Measurements from ENCODE around the gene CYB5D1.

CYB5D1 gene

DNA sequence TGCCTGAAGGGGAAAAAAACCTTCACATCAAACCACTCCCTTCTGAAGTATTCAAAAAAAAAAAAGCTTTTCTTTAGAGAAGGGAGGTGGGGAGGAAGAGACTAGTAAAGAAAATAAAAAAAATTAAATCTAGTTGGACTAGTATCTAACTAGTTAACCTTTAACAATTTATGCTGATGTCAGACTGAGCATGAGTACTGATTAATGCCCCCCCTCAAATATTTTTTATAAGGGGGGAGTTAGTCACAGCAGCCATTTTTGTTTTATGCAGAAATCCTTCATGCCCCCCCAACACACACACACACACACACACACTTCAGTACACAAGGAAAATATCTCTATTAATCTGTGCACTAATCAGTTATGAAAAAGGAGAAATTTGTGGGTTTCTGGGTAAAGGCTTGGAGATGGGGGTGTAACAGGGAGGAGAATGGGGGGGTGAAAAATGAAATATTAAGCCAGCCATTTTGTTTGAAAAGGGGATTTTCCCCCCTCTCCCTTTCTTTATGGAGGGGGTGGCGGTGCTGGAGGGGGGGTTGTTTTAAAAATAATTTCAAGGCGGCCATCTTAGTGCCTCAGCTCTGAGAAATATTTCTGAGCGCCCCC is 26.1 kb downstream of the CYB5D1 start:
- peak; percentile 41 for DNase-seq (ENCODE audit: low read depth, low spot score)
- peak overlapping the region; percentile 79 for H3K4me3 ChIP-seq (ENCODE audit: low read depth, low read length)
- in situ Hi-C loops (cut with HindIII; ENCODE audit: low sequenced_read_pairs) = no loop called here
- TF ChIP-seq, protein P1, sequence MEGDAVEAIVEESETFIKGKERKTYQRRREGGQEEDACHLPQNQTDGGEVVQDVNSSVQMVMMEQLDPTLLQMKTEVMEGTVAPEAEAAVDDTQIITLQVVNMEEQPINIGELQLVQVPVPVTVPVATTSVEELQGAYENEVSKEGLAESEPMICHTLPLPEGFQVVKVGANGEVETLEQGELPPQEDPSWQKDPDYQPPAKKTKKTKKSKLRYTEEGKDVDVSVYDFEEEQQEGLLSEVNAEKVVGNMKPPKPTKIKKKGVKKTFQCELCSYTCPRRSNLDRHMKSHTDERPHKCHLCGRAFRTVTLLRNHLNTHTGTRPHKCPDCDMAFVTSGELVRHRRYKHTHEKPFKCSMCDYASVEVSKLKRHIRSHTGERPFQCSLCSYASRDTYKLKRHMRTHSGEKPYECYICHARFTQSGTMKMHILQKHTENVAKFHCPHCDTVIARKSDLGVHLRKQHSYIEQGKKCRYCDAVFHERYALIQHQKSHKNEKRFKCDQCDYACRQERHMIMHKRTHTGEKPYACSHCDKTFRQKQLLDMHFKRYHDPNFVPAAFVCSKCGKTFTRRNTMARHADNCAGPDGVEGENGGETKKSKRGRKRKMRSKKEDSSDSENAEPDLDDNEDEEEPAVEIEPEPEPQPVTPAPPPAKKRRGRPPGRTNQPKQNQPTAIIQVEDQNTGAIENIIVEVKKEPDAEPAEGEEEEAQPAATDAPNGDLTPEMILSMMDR (IDR thresholded peaks at IDR 0.05; ENCODE audit: low read depth, low read length) = no peak

DNA sequence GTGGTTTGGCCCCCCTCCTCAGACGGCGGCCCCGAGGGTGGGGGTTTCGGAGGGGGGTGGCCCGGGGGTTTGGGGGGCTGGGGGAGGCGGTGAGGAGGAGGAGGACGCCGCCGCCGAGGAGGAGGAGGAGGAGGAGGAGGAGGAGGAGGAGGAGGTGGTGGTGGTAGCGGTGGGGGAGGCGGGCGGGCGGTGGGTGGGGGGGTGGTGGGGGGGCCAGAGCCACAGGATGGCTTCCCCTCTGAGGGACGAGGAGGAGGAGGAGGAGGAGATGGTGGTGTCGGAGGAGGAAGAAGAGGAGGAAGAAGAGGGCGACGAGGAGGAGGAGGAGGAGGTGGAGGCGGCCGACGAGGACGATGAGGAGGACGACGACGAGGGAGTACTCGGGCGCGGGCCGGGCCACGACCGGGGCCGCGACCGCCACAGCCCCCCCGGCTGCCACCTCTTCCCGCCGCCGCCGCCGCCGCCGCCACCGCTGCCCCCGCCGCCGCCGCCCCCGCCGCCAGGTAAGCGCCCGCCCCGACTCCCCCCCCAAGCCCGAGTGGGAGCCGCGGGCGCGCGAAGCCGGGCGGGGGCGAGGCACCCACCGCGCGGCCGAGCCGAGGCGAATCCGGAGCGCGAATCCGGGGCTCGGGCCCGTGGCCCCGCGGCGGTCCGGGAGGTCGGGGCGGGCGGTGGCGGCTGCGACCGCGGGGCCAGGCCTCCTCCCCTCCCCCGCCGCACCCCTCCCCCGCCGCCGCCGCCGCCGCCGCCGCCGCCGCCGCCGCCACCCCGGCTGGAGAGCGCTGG is 27.0 kb downstream of the CYB5D1 start:
- no peak for DNase-seq (ENCODE audit: low read depth, low spot score)
- in situ Hi-C loops (cut with HindIII; ENCODE audit: low sequenced_read_pairs) = no loop called here
- TF ChIP-seq, protein P1 (IDR thresholded peaks at IDR 0.05; ENCODE audit: low read depth, low read length) = no peak
- H3K4me3 ChIP-seq (ENCODE audit: low read depth, low read length) = peak overlapping the region; percentile 79

DNA sequence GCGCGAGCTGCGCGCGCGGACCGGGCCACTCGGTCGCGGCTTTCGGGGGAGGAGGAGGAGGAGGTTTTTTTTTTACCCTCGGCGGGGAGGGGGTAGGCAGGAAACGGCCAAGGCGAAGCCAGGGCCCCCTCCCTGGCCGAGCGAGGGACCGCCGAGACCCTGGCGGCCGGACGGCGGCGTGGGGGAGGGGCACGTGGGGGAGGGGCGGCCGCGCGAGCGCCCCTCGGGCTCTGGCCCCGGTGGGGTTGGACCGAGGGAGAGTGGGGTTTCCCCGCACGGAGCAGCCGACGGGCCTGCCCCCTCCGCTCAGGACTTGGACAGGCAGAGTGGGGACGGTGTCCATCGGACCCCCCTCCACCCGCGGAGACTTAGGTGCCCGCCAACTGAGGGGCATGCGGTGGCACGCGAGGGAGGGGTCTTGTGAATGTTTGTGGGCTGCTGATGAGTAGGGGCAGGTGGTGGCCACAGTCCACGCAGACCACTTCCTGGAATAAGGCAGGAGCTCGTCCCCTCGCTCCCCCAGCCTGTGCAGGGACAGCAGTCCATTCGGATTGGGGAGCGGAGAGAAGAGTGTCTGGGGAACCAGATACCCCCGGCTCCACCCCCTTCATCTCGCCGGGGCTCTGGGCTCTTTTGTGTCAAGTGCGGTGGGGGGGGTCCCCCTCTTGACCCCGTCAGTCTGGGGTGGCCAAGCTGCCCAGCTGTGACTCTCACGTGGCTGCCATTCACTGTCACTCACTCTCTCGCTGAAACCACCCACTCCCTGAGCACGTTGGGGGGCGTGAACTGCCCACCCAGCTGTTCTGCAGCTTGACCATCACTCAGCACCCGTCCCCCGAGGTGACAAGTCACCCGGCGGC is 27.8 kb downstream of the CYB5D1 start:
- peak; percentile 36 for DNase-seq (ENCODE audit: low read depth, low spot score)
- in situ Hi-C loops (cut with HindIII; ENCODE audit: low sequenced_read_pairs) = no loop called here
- peak overlapping the region; percentile 79 for H3K4me3 ChIP-seq (ENCODE audit: low read depth, low read length)
- TF ChIP-seq, protein P1 (IDR thresholded peaks at IDR 0.05; ENCODE audit: low read depth, low read length) = no peak

DNA sequence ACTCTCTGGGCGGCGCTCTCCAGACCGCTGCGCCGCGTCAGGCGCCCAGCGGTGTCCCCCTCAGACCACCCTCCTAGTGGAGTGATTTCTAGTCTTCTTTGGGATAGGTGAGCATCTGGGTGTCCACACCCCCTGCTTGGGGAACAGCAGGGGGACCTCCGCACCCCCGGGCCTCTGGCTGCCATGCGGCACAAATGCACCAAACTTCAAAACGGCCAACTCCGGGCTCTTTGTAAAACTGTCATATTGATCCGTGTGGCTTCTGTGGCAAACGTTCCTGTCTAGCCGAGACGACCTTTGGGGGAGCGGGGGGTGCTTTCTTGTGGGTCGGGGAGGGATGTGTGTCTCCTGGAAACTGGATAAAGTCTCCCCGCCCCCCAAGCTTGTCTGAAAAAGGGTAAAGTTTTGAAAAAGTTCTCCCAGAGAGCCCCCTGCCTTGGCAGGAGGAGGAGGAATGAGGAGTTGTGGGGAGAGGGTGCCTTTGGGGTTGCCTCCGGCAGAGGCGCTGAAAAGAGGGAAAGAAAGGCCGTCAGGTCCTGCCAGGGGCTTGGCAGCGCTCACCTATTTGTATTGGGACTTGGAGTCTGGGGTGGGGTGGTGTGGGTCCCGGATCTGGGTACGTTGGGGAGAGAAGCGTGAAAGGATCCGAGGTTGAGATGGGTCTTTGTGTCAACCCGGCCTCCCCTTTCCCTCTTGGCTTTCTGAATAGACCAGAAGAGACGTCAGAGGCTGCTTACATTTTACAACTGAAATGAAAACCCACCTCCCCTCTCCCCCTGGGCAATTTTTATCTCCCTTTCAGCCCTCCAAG is 28.6 kb downstream of the CYB5D1 start:
- DNase-seq (ENCODE audit: low read depth, low spot score) = peak; percentile 15
- in situ Hi-C loops (cut with HindIII; ENCODE audit: low sequenced_read_pairs) = no loop called here
- H3K4me3 ChIP-seq (ENCODE audit: low read depth, low read length) = peak overlapping the region; percentile 79
- TF ChIP-seq, protein P1 (IDR thresholded peaks at IDR 0.05; ENCODE audit: low read depth, low read length) = peak; percentile 4

DNA sequence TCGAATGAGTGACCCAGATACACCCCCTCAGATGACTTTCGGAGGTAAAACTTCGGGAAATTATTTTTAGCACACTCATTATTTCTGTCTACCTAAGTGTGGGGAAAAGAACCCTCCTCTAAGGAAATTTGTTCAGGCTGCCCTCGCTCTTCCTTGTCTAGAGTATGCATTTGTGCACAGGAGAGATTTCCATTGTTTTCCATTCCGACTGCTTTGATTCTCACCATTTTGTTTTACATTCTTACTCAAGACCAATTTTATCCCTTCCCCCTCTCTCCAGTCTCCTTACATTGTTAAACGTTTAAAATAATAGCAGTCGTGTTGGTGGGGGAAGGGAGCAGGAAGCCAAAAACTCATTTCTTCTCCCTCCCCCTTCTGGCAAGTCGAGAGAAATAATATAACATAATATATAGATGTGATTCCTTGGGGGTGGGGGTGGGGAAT is 29.3 kb downstream of the CYB5D1 start:
- H3K4me3 ChIP-seq (ENCODE audit: low read depth, low read length) = peak overlapping the region; percentile 79
- DNase-seq (ENCODE audit: low read depth, low spot score) = no peak
- in situ Hi-C loops (cut with HindIII; ENCODE audit: low sequenced_read_pairs) = no loop called here
- TF ChIP-seq, protein P1 (IDR thresholded peaks at IDR 0.05; ENCODE audit: low read depth, low read length) = no peak
